Activated naive CD4-positive, alpha-beta T cell treated with Interleukin-2 at 50 U/mL for 16 hours (primary cell): ENCODE results near the gene DNMT3B.
A peak's percentile ranks its signal among the peaks of the same experiment; 100 is the strongest.
"Not testable (repeated sequence)": the region's sequence is repeated elsewhere in the genome, so short reads cannot be mapped to it uniquely, and the experiment has no call there.

Experiments used
- DNase-seq: peaks from one replicate; pipeline ENCODE4 v3.0.0-alpha.2; 2020

DNMT3B gene

DNA sequence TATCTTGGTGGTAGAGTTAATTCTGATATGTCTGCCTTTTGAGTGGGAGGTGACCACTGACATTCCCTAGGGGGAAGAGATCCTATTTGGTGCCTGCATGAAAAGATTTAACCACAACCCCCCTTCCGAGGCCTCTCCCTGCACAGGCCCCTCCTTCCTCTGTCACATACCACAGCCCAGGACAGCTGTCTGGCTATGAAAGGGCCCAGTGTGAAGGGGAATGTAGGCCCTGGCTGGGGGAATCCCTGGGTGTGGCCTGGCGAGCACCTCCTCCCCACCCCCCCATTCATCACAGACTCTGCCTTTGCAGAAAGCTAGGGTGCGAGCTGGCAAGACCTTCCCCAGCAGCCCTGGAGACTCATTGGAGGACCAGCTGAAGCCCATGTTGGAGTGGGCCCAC lies 30.1 kb downstream of the DNMT3B start:
- peak; percentile 24 for DNase-seq

DNA sequence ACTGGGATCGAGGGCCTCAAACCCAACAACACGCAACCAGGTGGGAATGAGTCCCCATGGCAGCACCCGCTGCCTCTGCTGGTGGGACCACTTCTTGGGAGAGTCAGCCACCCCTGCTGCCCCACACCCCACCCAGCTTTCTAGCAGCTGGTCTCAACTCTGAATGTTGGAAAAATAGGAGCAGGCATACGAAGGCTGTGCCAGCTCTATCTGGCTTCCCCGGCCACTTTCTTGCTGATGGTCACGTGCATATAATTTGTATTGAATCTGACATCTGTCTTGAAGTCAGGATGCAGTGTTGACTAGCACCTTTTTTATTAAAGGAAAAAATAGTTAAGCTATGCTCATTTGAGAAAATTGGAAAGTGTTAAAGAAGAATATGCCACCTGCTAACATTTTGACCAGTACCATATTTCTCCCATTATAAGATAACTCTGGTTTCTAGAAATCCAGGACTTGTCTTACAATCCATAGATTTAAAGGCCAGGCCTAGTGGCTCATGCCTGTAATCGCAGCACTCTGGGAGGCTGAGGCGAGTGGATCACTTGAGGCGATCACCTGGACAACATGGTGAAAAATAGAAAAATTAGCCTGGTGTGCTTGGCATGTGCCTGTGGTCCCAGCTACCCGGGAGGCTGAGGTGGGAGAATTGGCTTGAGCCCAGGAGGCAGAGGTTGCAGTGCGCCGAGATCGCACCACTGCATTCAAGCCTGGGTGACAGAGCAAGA lies 30.7 kb downstream of the DNMT3B start:
- DNase-seq: no peak

DNA sequence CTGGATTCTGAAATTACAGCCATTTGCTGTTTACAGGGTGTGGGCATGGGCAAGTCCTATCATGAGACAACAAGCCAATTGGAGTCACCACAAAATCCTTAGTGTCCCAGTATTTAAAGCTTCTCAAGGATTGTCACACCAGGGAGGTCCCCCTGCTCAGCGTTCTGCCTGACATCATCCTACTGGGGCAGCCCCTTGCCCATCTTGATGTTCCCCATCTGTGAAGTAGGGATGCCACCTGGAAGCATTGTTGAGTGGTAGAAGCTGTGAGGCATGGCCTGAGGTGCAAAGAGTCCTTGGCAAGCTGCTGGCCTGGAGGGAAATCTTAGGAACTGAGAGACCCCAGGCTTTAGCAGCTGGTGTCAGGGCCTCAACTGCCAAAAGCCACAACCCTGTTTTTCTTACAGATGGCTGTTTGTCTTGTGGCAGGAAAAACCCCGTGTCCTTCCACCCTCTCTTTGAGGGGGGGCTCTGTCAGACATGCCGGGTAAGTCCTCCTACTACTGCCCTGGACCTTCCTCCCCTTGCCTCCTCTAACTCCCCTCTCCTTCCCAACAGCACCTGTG lies 34.3 kb downstream of the DNMT3B start:
- no peak for DNase-seq

DNA sequence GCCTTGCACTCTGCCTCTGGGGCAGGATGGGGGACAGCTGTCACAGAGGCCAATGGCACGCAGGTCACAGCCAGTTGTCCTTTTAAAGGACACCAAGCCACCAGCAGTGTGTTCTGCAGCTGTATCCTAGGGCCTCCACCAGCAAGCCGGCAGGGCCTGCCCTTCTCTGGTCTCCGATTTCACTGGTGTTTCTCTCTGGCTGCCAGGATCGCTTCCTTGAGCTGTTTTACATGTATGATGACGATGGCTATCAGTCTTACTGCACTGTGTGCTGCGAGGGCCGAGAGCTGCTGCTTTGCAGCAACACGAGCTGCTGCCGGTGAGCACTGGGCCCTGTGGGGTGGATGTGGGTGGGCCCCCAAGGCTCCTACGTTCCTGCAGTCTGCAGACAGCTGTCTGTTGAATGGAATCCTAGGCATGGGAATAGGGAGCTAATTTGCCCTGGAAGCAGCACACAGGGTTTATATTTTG lies 34.8 kb downstream of the DNMT3B start:
- no peak for DNase-seq

DNA sequence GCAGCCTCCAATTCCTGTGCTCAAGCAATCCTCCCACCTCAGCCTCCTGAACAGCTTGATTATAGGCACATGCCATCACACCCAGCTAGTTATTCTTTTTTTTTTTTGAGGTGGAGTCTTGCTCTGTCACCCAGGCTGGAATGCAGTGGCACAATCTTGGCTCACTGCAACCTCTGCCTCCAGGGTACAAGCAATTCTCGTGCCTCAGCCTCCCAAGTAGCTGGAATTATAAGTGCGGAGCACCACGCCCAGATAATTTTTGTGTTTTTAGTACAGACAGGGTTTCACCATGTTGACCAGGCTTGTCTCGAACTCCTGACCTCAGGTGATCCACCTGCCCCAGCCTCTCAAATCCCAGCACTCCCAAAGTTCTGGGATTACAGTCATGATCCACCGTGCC lies 35.4 kb downstream of the DNMT3B start:
- DNase-seq: not testable (repeated sequence)

DNA sequence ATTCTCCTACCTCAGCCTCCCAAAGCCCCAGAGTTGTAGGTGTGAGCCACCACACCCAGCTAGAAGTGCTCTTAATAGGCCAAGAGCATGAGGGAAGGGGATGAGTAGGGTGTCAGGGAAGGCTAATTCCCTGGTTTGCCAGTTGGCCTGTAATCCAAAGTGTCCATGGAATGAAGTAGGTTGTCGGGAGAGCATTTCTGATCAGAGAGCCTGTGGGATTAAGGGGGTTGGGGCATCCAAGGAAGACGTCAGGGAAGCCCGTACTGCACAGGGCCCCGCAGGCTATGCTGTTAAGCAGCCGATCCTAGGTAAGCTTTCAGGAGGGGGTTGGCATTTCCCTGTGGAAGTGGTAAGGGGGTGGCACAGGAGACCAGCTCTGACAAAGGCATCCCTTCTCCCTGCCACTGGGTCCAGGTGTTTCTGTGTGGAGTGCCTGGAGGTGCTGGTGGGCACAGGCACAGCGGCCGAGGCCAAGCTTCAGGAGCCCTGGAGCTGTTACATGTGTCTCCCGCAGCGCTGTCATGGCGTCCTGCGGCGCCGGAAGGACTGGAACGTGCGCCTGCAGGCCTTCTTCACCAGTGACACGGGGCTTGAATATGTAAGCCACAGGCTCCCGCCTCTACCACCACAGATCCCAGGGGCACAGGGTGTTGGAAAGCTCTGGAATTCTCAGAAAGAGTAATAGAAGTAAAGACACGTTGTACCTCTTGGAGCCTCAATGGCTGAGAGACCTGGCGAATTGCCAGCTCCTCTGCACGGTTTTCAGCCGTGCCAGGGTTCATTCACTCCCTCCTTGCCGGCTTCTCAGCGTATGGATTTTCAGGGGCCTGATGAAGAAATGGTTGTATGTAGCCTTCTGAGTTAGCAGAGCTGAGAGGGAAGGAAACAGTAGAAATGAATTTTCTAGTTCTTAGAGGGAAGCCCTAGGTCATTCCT lies 36.1 kb downstream of the DNMT3B start:
- DNase-seq: no peak

DNA sequence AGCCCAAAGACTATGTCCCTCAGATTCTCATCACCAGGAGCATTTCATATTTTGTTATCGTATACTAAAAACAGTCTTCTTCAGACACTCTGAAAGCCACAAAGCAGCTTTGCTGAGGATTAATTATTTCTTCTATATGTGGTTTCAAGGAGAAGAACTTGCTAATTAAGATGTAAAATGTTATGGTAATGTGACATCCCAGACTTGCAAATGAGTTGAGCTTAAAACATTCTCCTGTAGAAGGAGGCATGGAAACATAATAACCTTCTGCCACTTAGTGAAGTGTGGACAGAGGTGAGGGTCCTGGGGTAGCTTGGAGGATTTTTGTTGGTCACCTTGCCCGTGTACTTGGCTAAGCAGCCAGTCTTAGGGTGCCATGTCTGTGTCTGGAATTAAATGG lies 40.9 kb downstream of the DNMT3B start:
- DNase-seq: no peak

DNA sequence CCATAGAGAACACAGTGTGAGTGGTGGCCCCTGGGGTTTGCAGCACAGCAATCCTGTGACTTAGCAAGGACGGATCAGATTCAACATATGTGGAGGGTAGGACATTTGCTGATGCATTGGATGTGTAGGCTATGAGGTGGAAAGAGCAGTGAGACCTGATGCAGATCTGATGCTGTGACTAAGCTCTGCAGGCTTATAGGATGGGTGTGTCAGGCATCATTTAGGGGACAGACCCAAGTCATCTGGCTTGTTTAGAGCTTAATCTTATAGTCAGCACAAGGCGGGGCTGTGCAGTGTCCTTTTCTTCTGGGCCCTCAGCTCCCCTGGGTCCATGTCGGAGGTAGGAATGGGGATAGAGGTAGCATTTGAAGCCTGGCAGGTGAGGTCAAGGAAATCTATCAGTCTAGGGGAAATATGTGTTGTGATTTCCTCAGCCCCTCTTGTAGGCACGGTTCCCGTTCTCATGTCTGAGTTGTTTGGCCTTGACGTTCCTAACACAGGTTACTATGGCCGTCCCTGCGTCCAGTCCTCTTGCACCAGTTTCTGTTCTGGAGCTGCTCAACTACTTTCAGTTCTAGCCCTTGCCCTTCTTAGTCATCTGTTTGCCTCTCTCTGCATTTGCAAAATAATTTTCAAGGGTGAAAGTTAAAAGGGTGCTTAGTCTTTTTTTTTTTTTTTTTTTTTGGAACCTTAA lies 42.0 kb downstream of the DNMT3B start:
- no peak for DNase-seq

DNA sequence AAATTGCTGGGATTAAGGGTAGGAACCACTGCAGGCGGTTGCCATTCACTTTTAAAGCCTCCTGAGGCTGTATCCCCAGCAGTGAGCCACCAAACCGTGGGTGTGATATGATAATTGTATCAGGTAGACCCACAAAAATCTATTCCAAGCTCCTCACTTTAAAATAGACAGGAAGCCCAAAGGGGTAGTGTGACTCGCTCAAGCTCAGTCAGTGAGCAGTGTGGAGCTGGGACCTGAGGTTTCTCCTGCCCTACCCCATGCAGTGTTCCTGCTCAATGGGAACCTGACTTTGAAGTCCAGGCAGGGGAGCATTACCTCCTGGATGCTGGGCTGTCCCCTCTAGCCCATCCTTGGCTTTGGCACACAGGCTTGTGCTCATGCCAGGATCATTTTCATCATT lies 42.6 kb downstream of the DNMT3B start:
- DNase-seq: no peak

DNA sequence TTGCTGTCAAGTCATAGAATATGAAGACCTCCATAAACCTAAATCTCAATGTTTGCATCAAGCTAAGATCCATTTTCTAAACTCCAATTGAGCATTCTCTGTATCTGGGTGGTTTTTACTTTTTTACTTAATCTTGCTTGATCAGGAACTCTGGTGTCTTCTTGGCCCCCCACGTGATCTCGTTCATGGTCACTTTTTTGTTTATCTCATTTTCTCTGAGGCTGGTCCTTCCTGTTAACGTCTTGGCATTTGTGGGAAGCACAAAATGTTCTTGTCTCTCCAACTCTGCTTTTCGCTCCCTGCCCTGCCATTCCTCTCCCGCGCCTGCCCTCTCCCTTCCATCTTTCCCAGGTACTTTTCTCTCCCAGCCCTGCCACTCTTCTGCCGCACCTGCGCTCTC lies 43.5 kb downstream of the DNMT3B start:
- no peak for DNase-seq

DNA sequence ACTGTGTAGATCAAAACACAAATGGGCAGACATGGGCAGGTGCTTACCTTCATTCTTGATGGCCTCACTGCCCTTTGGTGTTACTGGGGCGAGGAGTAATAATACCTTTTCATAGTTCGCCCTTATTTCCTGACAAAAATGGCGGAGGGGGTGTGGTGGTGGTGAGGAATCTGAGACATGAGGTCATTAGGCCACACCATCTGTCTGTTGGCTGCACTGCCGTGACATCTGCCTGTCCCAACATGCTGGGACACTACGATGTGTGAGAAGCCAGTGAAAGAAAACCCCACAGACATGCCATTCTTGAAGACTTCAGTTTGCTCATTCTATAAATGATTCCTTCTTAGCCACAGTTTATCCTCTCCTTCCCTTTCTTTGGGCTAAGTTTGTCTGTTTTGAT lies 44.2 kb downstream of the DNMT3B start:
- DNase-seq: no peak

DNA sequence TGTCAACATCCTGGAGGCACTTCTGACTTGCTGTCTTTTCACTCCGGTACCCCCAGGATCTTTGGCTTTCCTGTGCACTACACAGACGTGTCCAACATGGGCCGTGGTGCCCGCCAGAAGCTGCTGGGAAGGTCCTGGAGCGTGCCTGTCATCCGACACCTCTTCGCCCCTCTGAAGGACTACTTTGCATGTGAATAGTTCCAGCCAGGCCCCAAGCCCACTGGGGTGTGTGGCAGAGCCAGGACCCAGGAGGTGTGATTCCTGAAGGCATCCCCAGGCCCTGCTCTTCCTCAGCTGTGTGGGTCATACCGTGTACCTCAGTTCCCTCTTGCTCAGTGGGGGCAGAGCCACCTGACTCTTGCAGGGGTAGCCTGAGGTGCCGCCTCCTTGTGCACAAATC lies 45.5 kb downstream of the DNMT3B start:
- DNase-seq: no peak

DNA sequence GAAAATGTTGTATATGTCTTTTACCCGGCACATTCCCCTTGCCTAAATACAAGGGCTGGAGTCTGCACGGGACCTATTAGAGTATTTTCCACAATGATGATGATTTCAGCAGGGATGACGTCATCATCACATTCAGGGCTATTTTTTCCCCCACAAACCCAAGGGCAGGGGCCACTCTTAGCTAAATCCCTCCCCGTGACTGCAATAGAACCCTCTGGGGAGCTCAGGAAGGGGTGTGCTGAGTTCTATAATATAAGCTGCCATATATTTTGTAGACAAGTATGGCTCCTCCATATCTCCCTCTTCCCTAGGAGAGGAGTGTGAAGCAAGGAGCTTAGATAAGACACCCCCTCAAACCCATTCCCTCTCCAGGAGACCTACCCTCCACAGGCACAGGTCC lies 46.3 kb downstream of the DNMT3B start:
- no peak for DNase-seq

DNA sequence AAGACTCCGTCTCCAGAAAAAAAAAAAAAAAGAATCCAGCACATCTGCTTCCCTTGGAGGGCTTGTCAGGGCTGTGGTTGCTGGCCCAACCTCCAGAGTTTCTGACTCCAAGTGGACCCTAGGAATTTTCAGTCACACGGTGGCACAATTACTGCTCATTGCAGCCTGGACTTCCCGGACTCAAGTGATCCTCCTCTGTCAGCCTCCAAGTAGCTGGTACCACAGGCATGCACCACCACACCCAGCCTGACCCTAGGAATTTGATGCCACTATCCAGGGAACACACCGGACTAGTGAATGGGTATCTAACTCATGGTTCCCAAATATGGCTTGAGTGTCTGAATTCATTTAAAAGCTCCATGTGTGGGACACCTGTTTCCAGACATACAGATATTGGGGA lies 47.7 kb downstream of the DNMT3B start:
- no peak for DNase-seq

DNA sequence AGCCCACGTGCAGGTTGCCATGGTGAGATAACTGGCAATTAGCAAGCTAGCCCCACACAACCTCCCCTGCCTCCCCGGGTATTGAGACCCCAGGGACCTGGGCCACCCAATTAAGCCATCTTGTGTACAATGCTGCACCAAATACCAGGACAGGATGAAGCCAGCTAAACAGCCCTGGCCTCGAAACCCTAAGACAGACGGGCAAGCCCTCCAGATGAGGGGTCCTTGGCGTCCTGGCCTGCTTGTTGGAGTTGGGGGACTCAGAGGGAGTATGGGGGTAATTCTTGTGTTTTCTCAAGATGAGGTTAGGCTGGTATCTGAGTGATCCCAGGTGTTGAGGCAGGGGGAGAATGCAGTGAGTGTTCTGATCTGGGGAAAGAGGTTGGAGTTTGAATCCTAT lies 48.8 kb downstream of the DNMT3B start:
- no peak for DNase-seq

DNA sequence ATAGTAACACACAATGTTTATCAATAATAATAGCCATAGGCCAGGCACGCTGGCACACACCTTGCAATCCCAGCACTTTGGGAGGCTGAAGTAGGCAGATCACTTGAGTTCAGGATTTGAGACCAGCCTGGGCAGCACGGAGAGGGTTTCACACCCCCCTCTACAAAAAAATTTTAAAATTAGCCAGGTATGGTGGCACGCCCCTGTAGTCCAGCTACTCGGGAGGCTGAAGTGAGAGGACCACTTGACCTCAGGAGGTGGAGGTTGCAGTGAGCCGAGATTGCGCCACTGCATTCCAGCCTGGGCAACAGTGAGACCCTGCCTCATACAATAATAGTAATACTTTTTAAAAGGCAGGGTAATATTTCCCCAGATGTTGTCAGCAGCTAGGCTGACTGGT lies 49.7 kb downstream of the DNMT3B start:
- DNase-seq: no peak

DNA sequence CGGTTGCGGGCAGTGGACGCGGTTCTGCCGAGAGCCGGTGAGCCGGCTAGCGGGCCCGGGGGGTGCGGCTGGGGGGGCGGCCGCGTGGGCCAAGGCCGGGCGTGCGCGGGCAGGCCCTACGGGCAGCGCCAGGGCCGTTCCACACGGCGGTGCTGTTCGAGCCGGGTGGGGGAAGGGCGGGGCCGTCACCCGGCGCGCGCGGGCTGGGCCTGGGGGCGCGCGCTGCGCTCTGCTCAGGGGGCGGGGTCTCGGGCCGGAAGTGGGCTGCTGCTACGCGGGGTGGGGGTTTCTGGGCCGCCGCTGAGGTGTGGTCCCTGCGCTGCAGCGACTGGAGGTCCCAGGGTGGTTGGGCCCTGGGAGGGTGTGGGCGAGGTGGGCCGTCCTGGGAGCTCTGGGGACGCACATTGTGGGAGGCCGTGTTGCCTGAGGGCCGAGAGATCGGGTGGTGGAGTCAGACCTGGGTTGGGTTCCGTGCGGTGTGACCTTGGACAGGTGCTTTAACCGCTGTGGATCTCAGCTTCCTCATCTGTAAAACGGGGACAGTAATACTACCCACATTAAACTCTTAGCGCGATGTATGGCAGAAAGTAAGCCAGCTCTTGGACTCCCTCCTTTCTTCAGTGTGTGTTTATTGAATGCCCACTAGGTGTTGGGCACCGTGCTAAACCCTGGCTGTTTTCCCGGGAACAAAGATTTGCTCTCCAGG lies 58.0 kb downstream of the DNMT3B start:
- peak; percentile 88 for DNase-seq

DNA sequence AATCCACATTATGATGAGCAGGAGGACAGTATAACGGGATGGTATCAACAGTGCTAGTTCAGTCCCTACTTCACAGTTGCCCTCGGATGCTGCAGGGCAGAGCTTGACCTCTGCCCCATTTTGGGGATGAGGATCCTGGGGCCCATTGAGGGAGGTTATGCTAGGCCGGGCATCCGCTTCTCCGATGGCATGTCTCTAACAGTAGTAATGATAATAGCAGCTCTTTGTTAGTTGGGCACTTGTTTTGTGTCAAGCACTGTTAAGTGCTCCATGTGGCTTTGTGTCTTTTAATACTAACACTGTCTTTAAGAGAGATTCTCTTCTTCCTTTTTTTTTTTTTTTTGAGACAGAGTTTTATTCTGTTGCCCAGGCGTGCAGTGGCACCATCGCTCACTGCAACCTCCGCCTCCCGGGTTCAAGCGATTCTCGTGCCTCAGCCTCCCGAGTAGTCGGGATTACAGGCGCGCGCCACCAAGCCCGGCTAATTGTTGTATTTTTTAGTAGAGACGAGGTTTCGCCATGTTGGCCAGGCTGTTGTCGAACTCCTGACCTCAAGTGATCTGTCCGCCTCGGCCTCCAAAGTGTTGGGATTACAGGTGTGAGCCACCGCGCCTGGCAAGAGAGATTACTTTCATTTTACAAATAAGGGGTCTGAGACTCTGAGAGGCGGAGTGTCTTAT lies 58.7 kb downstream of the DNMT3B start:
- no peak for DNase-seq

DNA sequence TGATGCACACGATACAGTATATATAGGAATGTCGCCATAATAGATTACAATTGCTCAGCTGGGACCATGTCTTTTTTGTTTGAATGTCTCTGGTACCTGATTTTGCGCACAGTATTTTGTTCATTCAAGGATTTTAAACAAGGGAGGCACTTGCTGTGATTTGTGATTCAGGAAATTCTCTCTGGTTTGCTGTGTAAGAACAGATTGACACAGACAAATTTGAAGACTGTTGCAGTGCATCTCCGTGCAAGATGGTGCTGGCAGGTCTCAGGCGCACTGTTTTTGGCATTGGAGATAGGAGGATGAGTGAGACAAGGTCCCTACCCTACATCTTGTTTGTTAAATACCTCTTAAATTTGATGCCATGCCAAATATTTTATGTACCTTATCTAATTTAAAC lies 60.0 kb downstream of the DNMT3B start:
- no peak for DNase-seq

DNA sequence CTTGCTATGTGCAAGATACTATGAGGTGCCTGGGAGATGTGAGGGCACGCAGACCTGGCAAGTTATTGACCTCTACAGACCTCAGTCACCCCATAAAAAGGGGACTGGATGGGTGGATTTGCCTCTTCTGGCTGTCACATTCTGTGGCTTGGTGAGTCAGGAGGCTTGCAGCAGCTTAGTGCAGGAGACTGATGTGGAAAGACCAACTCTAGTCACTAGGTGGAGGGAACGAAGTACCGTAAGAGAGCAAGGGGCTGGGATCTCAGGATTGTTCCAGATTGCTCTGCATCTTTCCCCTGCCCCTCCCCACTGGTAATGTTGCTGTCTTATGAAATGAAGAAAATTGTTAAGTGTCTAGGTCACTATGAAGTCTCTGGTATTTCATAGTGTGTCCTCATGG lies 60.9 kb downstream of the DNMT3B start:
- peak; percentile 18 for DNase-seq

DNA sequence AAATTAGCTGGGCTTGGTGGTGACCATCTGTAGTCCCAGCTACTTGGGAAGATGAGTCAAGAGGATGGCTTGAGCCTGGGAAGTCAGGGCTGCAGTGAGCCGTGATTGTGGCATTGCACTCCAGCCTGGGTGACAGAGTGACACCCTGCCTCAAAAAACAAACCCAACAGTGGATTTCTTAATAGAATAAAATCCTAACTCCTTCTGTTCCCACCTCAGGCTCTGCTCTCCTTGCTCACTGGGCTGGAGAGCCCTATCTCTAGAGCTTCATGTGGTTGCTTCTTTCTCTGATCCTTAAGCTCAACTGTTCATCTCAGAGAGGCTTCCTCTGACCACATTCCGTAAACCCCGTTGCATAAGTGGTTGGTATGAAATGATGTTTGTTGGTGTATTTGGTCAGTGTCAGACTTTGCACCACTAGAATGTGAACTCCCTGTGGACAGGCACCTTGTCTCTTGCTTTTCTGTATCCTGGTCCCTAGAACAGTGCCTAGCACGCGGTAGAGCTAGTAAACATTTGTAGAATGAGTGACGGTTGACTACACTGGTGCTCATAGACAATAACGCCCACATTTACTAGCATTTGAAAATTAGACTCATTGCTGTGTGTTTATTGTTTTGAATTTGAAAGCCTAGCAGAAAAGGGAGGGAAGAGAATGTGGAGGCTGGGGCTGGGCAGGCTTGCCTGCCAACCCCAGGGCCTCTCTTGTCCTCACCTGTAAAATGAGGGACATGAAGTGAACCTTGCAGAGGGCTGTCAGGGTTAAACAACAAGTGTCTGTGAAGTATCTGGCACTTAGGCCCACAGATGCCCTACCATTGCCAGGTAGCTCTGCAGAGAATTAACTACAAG lies 61.8 kb downstream of the DNMT3B start:
- no peak for DNase-seq
